Measurements from ENCODE around the gene ADAMTS12.

The ADAMTS12 gene

DNA sequence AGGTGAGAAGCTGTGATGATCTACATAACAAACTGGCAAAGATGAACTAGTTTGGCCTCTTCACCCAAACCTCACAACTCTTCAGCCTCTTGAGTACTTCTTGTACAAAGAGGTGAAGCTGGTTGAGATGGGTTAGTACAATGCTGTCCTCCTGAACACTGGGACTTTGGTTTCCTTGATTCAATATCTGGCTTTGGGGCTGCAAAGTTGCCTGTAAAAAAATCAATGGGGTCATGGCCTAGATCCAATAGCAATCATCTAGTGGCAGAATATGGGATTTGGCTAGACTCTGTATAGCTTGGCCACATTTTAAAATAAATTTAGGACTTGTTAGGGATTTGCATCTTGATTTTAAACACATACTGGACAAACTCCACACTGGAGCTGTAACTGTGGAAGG lies 179.1 kb downstream of the ADAMTS12 start:
- DNase-seq (ENCODE audit: low read depth): no peak

DNA sequence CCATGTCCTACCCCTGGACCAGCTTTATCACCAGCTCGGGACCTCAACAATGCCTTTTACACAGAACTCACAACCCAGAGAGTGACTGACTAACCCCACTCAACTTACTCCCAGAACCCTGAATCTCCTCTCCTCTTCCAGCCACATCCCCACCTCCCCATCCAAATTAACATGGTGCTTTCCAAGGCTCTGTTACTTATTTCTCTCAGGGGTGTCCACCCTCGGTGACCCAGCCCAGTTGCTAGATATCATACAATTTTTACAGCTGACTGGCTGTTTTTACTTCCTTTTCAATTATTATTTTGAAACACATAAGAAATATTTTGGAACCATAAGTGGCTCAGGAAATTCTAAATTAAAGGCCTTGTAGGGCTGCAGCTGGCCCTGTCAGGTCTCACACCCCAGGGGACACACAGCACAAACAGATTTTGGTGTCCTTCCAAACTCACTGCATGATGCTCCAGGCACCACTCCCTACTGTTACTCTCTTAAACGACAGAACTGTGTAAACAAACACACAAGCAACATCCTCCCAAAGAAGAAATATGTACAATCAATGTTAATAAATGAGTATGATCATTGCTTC lies 180.6 kb downstream of the ADAMTS12 start:
- DNase-seq (ENCODE audit: low read depth): no peak

- DNase-seq (ENCODE audit: low read depth): no peak
Observed at GRCh38 chr5:33702867-33703266, 188.9 kb downstream of the ADAMTS12 start.

DNA sequence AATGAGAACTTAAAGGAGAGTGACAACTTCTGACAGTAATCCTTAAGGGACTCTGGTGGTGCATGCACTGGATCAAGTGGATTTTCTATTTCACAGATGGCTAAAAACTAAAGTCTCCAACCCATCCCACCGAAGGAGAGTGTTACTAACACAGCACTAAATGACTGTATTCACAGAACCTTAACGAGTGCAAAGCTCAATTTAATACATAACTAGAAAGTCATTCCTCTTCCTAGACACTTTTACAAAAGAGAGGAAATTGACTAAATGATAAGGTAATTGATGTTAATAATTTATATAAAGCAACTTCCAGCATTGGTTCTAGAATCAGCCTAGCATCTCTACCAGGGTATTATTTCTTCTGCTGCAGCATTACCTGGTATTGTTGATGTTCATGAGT lies 189.8 kb downstream of the ADAMTS12 start:
- DNase-seq (ENCODE audit: low read depth): no peak

GRCh38 chr5:33701251-33701650 lies 190.5 kb downstream of the ADAMTS12 start:
- no peak for DNase-seq (ENCODE audit: low read depth)

DNA sequence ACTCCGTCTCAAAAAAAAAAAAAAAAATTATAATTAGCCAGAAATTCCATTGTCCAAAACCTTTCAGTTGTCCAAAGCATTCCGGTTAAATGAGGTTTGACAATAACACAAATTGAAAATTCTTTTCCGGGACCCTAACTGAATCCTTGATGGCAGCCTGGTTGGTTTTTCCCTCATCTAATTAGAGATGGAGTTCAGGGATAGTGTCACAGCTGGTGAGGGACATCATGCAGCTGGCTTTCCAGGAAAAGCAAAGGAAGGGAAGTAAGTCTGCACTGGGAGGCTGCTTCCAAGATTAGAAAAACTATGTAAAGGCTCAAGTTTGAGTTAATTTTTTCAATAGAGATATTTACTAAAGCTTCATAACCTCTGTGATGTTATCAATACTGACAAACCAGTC lies 195.4 kb downstream of the ADAMTS12 start:
- no peak for DNase-seq (ENCODE audit: low read depth)

GRCh38 chr5:33692980-33693379 lies 198.8 kb downstream of the ADAMTS12 start:
- no peak for DNase-seq (ENCODE audit: low read depth)

DNA sequence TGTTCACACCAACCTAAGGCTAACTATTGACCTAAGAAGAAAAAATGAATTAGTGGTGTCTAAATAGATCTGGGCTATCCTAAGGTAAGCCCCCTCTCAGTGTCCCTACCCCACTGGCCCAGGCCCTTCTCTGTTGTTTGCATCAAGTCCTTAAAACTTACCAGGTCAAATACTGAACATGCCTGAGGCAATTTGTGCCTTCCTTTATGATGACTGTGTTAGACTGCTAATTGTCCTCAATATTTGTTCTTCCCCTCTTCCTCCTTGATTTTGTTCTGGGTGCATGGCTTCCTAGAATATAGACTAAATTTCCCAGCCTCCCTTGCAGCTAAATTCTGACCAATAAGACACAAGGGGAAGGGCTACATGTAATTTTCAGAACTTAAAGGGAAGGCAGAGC lies 199.9 kb downstream of the ADAMTS12 start:
- no peak for DNase-seq (ENCODE audit: low read depth)

- DNase-seq (ENCODE audit: low read depth): peak; percentile 92
Observed at GRCh38 chr5:33690374-33691135, 201.2 kb downstream of the ADAMTS12 start.

GRCh38 chr5:33688526-33688925 lies 203.3 kb downstream of the ADAMTS12 start:
- no peak for DNase-seq (ENCODE audit: low read depth)

- peak; percentile 51 for DNase-seq (ENCODE audit: low read depth)
Observed at GRCh38 chr5:33688066-33688465, 203.7 kb downstream of the ADAMTS12 start.

GRCh38 chr5:33685873-33686755 lies 205.7 kb downstream of the ADAMTS12 start:
- DNase-seq (ENCODE audit: low read depth): no peak

GRCh38 chr5:33684496-33685159 lies 207.2 kb downstream of the ADAMTS12 start:
- DNase-seq (ENCODE audit: low read depth): no peak

DNA sequence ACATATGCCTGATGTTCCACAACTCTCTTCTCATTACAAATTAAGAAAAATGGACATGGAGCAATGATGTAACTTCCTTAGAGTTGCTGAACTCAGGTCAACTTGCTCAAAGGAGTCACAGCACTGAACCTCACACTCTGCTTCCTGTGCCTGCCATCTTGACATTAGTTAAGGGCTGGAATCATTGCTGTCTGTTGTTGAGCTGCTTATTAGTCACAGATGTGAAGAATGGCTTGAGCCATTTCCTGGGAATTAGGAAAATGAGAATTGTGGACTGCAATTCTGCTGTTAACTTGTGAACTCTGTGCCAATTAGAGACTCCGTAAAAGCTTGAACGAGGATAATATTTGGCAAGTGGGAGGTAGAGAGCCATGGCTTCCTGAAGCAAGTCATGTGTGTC lies 212.0 kb downstream of the ADAMTS12 start:
- DNase-seq (ENCODE audit: low read depth): peak; percentile 72

DNA sequence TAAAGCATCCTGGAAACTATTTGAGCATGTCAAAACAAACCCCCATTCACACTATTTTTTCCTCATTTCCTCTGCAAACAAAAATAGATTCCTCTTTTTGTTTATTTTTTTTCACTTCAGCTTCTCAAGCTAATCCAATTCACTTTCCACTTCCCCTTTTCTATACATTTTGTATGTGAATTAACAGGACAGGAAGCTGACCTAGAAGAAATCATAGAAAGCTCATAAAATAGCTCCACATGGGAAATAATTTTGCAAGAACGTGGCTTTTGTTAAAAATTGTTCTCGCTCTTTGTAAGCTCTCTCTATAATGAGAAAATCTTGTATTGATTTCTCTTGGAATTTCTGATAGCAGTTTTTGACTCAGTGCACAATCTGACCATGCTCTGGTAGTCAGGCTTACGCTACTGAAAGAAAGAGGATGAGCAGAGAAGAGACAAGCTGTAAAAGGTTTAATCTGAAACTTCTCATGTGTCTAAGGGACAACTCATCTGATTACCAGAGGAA lies 215.8 kb downstream of the ADAMTS12 start:
- no peak for DNase-seq (ENCODE audit: low read depth)

- no peak for DNase-seq (ENCODE audit: low read depth)
Observed at GRCh38 chr5:33671700-33672291, 220.0 kb downstream of the ADAMTS12 start.

- peak; percentile 45 for DNase-seq (ENCODE audit: low read depth)
Observed at GRCh38 chr5:33662722-33663427, 228.9 kb downstream of the ADAMTS12 start.

GRCh38 chr5:33659526-33660169 lies 232.1 kb downstream of the ADAMTS12 start:
- no peak for DNase-seq (ENCODE audit: low read depth)

DNA sequence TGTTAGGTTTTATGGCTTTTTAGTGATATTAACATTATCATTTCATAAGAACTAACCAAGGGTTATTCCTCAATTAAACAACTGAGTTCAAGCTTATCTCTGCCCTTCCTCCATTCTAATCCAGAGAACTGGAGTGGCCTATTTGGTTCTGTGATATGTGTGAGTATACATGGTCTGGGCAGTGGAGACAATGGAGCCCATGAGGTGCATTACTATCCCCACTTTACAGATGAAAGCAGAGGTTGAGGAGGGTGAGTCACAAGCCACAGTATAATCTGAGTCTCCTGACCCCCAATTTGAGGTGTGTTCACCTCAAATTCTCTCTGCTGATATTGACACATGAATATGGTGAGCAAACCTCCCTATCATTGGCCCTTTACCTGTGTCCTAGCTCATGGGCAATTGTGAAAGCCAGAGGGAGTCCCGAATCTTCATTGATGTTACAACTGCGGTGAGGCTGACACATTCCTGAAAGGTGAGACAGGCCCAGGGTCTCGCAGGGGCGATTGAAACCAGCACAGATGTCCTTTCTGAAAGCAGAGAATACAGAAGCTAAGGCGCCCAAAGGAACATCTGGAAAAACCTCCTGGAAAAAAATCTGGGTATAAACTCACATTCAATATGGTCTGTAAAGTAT lies 233.9 kb downstream of the ADAMTS12 start:
- no peak for DNase-seq (ENCODE audit: low read depth)

- DNase-seq (ENCODE audit: low read depth): no peak
Observed at GRCh38 chr5:33657176-33657575, 234.6 kb downstream of the ADAMTS12 start.

Data from GM04503 (cell line).